Activated CD8-positive, alpha-beta T cell treated with anti-CD3 and anti-CD28 coated beads, Interleukin-2, amount 10 ng/mL, durations not matched to agents 7 days and 5 days (primary cell): ENCODE data around the gene FMNL3. TPM values are rescaled to one million over a fixed set of nuclear protein-coding genes. Genes with fewer than 3 reads are reported as not detected.

ENCODE experiments used
- ATAC-seq: fragments of 150-1000 bp; cut with Tn5 transposase; one replicate; pipeline ENCODE4 v1.10.0; 2021; ENCODE audit warnings: moderate library complexity
- CTCF ChIA-PET: fragments of 350-600 bp; sonication (Branson Sonifier 250); formaldehyde crosslinking; loops from one replicate; lab custom pipeline; 2021; ENCODE audit warnings: antibody characterized with exemption; lab: Charles Lee
- POLR2A ChIA-PET: fragments of 350-600 bp; sonication (Branson Sonifier 250); formaldehyde crosslinking; loops from one replicate; lab custom pipeline; 2021; ENCODE audit warnings: antibody characterized with exemption; lab: Charles Lee
- DNase-seq: peaks from one replicate; pipeline ENCODE4 v3.0.0-alpha.2; 2020
- H3K27ac Mint-ChIP-seq: one replicate; pipeline ENCODE4 v1.8.0; 2021; ENCODE audit warnings: mild to moderate bottlenecking, mixed read lengths
- H3K27me3 Mint-ChIP-seq: one replicate; pipeline ENCODE4 v1.8.0; 2021; ENCODE audit warnings: low read depth, mixed read lengths
- H3K36me3 Mint-ChIP-seq: one replicate; pipeline ENCODE4 v1.8.0; 2021; ENCODE audit warnings: low read depth, mixed read lengths
- H3K4me1 Mint-ChIP-seq: one replicate; pipeline ENCODE4 v1.8.0; 2021; ENCODE audit warnings: low read depth, mixed read lengths
- H3K4me3 Mint-ChIP-seq: one replicate; pipeline ENCODE4 v1.8.0; 2021; ENCODE audit warnings: mild to moderate bottlenecking, mixed read lengths
- H3K9me3 Mint-ChIP-seq: one replicate; pipeline ENCODE4 v1.8.0; 2022; ENCODE audit warnings: mixed read lengths; ENCODE audit not compliant: insufficient read depth
- total RNA-seq, 2 experiments: library from RNA; stranded (reverse); gene quantifications; one replicate each; pipeline ENCODE4 v1.2.3, GENCODE V29; 2021

FMNL3 gene
- total RNA-seq, 2 experiments from 2014 or later = 53.5 to 54.5 TPM

GRCh38 chr12:49643961-49644619 is 63.1 kb downstream of the FMNL3 start:
- Mint-ChIP-seq H3K36me3 (peaks cover 43% of the 10 kb centered on the region), H3K27me3 (no peaks in the 10 kb centered on the region), H3K4me3 (no peak overlapping the region), H3K4me1 (peaks cover 41% of the 10 kb centered on the region), H3K9me3 (no peaks in the 10 kb centered on the region), H3K27ac (peak overlapping the region; percentile 87)
- ATAC-seq (no peak), DNase-seq (no peak)
- POLR2A ChIA-PET = interaction anchor here (1.0 to 2.4 kb wide), 5 partner anchors 20 to 97 kb away, joined by 3 to 17 read pairs (median 3); partner anchors contain the start of genes PRPF40B and TMBIM6
- CTCF ChIA-PET = interaction anchor here (0.6 to 37.2 kb wide), 22 partner anchors 10 to 283 kb away, joined by 3 to 695 read pairs (median 8); partner anchors contain the start of genes FMNL3 and TMBIM6

- POLR2A ChIA-PET = interaction anchor here (1.0 to 2.4 kb wide), 5 partner anchors 20 to 98 kb away, joined by 3 to 17 read pairs (median 3); partner anchors contain the start of genes PRPF40B and TMBIM6
- Mint-ChIP-seq H3K27me3 (no peaks in the 10 kb centered on the region), H3K36me3 (peaks cover 34% of the 10 kb centered on the region), H3K4me3 (no peak overlapping the region), H3K27ac (peak overlapping the region; percentile 50), H3K4me1 (peaks cover 32% of the 10 kb centered on the region), H3K9me3 (no peaks in the 10 kb centered on the region)
- ATAC-seq = no peak
- no peak for DNase-seq
- CTCF ChIA-PET = interaction anchor here (0.7 to 37.2 kb wide), 9 partner anchors 11 to 196 kb away, joined by 3 to 695 read pairs (median 16); partner anchors contain the start of genes FMNL3 and TMBIM6
Observed at GRCh38 chr12:49643135-49643534, 64.1 kb downstream of the FMNL3 start.

DNA sequence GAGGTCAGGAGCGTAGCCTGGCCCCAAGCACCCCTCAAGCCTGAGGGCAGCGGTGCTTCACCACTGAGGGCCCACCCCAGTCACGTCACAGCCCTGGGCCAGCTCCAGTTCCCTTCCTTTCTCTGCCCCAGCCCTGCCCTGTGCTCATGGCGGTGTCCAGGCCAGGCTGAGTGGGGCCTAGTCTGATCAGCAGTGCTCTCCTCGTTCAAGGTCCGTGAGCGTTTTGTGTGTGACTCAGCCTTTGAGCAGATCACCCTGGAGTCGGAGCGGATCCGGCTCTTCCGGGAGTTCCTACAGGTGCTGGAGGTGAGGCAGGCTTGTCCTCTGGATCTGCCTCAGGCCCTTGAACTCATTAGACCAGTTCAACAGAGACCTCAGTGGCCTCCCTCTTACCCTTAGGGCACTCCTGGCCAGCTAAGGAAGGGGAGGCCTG is 64.8 kb downstream of the FMNL3 start:
- H3K4me1 Mint-ChIP-seq = peaks cover 27% of the 10 kb centered on the region
- H3K4me3 Mint-ChIP-seq = no peak overlapping the region
- H3K27me3 Mint-ChIP-seq = no peaks in the 10 kb centered on the region
- ATAC-seq (no peak), DNase-seq (no peak)
- H3K9me3 Mint-ChIP-seq = no peaks in the 10 kb centered on the region
- ChIA-PET CTCF (interaction anchor here (3.6 to 37.2 kb wide), 3 partner anchors 67 to 120 kb away, joined by 16 to 695 read pairs (median 24); partner anchors contain the start of genes FMNL3 and TMBIM6), POLR2A (no interaction called here)
- peaks cover 31% of the 10 kb centered on the region for H3K36me3 Mint-ChIP-seq
- H3K27ac Mint-ChIP-seq = no peak overlapping the region

- no peaks in the 10 kb centered on the region for H3K9me3 Mint-ChIP-seq
- POLR2A ChIA-PET = no interaction called here
- peaks cover 27% of the 10 kb centered on the region for H3K4me1 Mint-ChIP-seq
- DNase-seq = no peak
- H3K36me3 Mint-ChIP-seq = peaks cover 26% of the 10 kb centered on the region
- no peak overlapping the region for H3K4me3 Mint-ChIP-seq
- no peaks in the 10 kb centered on the region for H3K27me3 Mint-ChIP-seq
- H3K27ac Mint-ChIP-seq = no peak overlapping the region
- no peak for ATAC-seq
- CTCF ChIA-PET = interaction anchor here (1.5 to 37.2 kb wide), 3 partner anchors 29 to 99 kb away, joined by 3 to 695 read pairs (median 24); partner anchors contain the start of genes FMNL3 and TMBIM6
Observed at GRCh38 chr12:49641748-49642369, 65.3 kb downstream of the FMNL3 start.

DNA sequence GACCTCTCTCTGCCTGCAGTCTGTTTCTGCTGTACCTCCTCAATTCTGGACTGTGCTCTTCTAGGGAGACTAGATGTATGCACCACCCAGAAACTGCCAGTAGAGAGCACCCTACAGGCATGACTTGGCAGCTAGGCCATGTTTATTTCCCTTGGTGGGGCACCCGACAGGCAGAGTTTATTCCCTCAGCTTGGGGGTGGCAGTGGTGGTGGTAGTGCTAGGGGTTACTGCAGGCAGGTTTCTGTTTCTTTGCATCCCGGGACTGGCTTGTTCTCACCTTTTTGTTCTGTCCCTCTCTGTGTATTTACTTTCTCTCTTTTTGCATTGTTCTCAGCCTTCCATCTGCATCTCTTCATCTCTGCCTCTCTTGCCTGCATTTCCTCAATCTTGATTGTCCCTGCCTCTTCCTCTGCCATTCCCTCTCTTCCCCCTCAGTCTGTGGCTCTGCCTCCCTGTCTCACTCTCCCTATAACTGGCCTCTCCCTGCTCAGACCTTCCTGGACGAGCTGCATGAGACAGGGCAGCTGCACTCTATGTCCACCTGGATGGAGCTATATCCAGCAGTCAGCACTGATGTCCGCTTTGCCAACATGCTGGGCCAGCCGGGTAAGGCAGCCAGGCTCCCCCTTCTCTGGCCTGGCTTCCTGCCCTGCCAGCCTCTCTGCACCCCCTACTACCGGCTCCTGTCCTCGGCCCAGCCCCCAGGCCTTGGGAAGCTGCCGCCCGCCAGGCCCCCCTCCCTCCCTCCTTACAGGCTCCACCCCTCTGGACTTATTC is 70.0 kb downstream of the FMNL3 start:
- H3K27me3 Mint-ChIP-seq = no peaks in the 10 kb centered on the region
- peak overlapping the region; percentile 28 for H3K27ac Mint-ChIP-seq
- H3K4me3 Mint-ChIP-seq = no peak overlapping the region
- ChIA-PET CTCF (interaction anchor here (0.6 to 37.2 kb wide), 24 partner anchors 8 to 348 kb away, joined by 3 to 695 read pairs (median 8); partner anchors contain the start of genes FMNL3, PRPF40B and TMBIM6), POLR2A (interaction anchor here (0.9 to 2.8 kb wide), 4 partner anchors 14 to 105 kb away, joined by 3 to 8 read pairs (median 5); partner anchors contain the start of gene TMBIM6)
- H3K4me1 Mint-ChIP-seq = peaks cover 31% of the 10 kb centered on the region
- DNase-seq (peak; percentile 79), ATAC-seq (peak; percentile 89)
- H3K36me3 Mint-ChIP-seq = peaks cover 2% of the 10 kb centered on the region
- no peaks in the 10 kb centered on the region for H3K9me3 Mint-ChIP-seq

DNA sequence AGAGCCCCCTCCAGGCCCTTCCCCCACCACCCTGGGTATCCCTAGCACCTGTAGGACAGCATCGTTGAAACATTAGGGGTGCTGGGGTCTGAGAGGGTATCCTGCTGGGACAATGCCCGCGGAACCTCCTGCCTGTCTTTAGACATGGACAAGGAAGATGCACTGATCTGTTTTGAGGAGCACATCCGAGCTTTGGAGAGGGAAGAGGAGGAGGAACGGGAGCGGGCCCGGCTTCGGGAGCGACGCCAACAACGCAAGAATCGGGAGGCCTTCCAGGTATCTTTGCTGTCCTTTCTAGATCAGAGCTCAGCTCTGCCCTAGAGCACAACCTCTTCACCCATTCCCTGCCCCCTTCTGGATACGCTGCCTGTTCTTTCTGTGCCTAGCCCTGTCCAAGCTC is 70.6 kb downstream of the FMNL3 start:
- H3K4me1 Mint-ChIP-seq = peaks cover 31% of the 10 kb centered on the region
- peaks cover 2% of the 10 kb centered on the region for H3K36me3 Mint-ChIP-seq
- no peak overlapping the region for H3K27ac Mint-ChIP-seq
- DNase-seq = no peak
- CTCF ChIA-PET = interaction anchor here (1.0 to 37.2 kb wide), 17 partner anchors 8 to 278 kb away, joined by 3 to 695 read pairs (median 10); partner anchors contain the start of genes FMNL3, PRPF40B and TMBIM6
- no peaks in the 10 kb centered on the region for H3K9me3 Mint-ChIP-seq
- no peaks in the 10 kb centered on the region for H3K27me3 Mint-ChIP-seq
- no peak for ATAC-seq
- POLR2A ChIA-PET = interaction anchor here (0.9 to 2.8 kb wide), 2 partner anchors 14 to 69 kb away, joined by 3 to 7 read pairs; no protein-coding TSS in a partner anchor
- no peak overlapping the region for H3K4me3 Mint-ChIP-seq

- Mint-ChIP-seq H3K4me1 (peaks cover 31% of the 10 kb centered on the region), H3K4me3 (no peak overlapping the region), H3K9me3 (no peaks in the 10 kb centered on the region), H3K36me3 (peaks cover 2% of the 10 kb centered on the region), H3K27ac (no peak overlapping the region), H3K27me3 (no peaks in the 10 kb centered on the region)
- DNase-seq (no peak), ATAC-seq (no peak)
- POLR2A ChIA-PET = interaction anchor here (0.6 to 2.8 kb wide), 4 partner anchors 11 to 491 kb away, joined by 3 to 7 read pairs (median 3); no protein-coding TSS in a partner anchor
- CTCF ChIA-PET = interaction anchor here (0.8 to 37.2 kb wide), 14 partner anchors 9 to 286 kb away, joined by 3 to 695 read pairs (median 16); partner anchors contain the start of genes FMNL3, PRPF40B and TMBIM6
Observed at GRCh38 chr12:49635656-49636055, 71.5 kb downstream of the FMNL3 start.

DNA sequence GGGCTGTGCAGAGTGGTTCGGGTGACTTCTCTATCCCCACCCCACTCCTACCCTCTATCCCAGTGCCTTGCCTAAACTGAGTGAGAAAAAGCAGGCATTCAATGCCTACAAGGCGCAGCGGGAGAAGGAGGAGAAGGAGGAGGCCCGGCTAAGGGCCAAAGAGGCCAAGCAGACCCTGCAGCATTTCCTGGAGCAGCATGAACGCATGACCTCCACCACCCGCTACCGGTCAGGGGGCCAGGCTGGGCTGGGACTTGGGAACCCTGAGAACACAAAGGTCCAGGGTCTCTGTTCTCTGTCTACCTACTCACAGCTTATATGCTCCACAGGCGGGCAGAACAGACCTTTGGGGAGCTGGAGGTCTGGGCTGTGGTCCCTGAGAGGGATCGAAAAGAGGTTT is 72.2 kb downstream of the FMNL3 start:
- CTCF ChIA-PET = interaction anchor here (0.7 to 37.2 kb wide), 8 partner anchors 10 to 286 kb away, joined by 3 to 695 read pairs (median 16); partner anchors contain the start of genes FMNL3, PRPF40B and TMBIM6

DNA sequence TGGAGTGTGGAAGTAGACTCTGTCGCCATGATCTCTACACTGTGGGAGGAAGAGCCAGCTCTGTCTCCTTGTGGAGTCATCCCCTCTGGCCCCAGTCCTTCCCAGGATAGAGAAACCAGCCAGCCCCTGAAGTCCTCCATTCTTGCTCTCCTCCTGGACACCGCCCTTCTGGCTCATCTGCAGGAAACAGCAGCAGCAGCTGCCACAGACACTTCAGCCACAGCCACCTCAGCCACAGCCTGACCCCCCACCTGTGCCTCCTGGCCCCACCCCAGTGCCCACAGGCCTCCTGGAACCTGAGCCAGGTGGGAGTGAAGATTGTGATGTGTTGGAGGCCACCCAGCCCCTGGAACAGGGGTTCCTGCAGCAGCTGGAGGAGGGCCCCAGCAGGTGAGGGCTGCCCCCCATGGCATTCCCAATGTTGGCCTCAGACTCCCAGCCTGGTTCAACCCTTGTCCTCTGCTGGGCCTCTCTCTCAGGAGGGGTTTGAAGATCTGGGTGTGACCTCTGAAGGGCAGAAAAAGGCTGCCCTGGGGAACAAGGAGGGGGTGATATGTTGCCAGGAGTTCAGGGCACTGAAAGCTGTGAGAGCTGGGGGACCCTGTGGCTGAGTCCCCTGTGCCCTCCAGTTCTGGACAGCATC is 73.4 kb downstream of the FMNL3 start:
- peak overlapping the region; percentile 73 for H3K27ac Mint-ChIP-seq
- H3K4me3 Mint-ChIP-seq = no peak overlapping the region
- POLR2A ChIA-PET = no interaction called here

More for the DNA sequence above, 72.2 kb downstream of the FMNL3 start:
- Mint-ChIP-seq H3K36me3 (peaks cover 2% of the 10 kb centered on the region), H3K27me3 (no peaks in the 10 kb centered on the region), H3K4me1 (peaks cover 31% of the 10 kb centered on the region), H3K4me3 (no peak overlapping the region), H3K9me3 (no peaks in the 10 kb centered on the region), H3K27ac (no peak overlapping the region)
- DNase-seq = no peak
- POLR2A ChIA-PET = interaction anchor here (0.8 to 1.1 kb wide), 2 partner anchors 12 to 132 kb away, joined by 3 read pairs; no protein-coding TSS in a partner anchor
- no peak for ATAC-seq

DNA sequence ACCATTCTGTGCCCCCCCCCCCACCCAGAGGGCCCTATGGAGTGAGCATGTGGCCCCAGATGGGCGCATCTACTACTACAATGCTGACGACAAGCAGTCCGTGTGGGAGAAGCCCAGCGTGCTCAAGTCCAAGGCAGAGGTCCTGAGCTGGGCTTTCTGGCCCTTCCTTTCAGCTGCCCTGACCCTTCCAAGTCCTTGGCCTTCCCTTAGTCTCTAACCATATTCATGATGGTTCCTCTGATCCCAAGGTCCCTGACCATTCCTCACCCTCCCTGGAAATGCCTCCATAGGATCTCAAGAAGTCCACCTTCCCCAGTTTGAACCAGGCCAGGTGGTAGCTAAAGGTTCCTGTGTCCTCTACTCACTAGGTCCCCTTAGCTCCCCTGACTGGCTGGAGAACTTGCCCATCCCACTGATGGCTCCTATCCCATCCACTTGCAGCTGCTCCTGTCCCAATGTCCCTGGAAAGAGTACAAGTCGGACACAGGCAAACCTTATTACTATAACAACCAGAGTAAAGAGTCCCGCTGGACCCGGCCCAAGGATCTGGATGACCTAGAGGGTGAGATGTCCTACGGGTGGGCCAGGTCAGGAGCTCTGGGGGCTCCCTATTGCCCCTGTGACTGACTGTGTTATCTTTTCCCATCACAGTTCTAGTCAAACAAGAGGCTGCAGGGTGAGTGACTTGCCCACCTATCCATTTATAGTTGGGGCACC is 74.1 kb downstream of the FMNL3 start:
- no peaks in the 10 kb centered on the region for H3K9me3 Mint-ChIP-seq
- no peak overlapping the region for H3K4me3 Mint-ChIP-seq
- peak overlapping the region; percentile 6 for H3K27ac Mint-ChIP-seq
- H3K4me1 Mint-ChIP-seq = peaks cover 27% of the 10 kb centered on the region
- CTCF ChIA-PET = interaction anchor here (0.5 to 37.2 kb wide), 5 partner anchors 9 to 398 kb away, joined by 3 to 695 read pairs (median 4); partner anchors contain the start of genes FMNL3 and PRPF40B
- POLR2A ChIA-PET = no interaction called here
- no peak for ATAC-seq
- H3K36me3 Mint-ChIP-seq = peaks cover 2% of the 10 kb centered on the region
- DNase-seq = no peak
- peaks cover 3% of the 10 kb centered on the region for H3K27me3 Mint-ChIP-seq

More for the DNA sequence above, 73.4 kb downstream of the FMNL3 start:
- Mint-ChIP-seq H3K4me1 (peaks cover 27% of the 10 kb centered on the region), H3K36me3 (peaks cover 2% of the 10 kb centered on the region), H3K27me3 (peaks cover 3% of the 10 kb centered on the region), H3K9me3 (no peaks in the 10 kb centered on the region)
- ATAC-seq = no peak
- CTCF ChIA-PET = interaction anchor here (8.2 to 37.2 kb wide), 2 partner anchors 10 to 76 kb away, joined by 59 to 695 read pairs; partner anchors contain the start of genes FMNL3 and PRPF40B
- no peak for DNase-seq
